HG03025 (cell line): Measurements from ENCODE around the gene NDUFC1.
A peak's percentile ranks its signal among the peaks of the same experiment; 100 is the strongest.

Experiments used
- ATAC-seq: cut with Tn5 transposase; IDR thresholded peaks from one replicate; pipeline ENCODE4 v1.9.1; 2021; ENCODE audit warnings: mild to moderate bottlenecking, moderate library complexity; ENCODE audit not compliant: unreplicated experiment, low FRiP score

NDUFC1 gene

DNA sequence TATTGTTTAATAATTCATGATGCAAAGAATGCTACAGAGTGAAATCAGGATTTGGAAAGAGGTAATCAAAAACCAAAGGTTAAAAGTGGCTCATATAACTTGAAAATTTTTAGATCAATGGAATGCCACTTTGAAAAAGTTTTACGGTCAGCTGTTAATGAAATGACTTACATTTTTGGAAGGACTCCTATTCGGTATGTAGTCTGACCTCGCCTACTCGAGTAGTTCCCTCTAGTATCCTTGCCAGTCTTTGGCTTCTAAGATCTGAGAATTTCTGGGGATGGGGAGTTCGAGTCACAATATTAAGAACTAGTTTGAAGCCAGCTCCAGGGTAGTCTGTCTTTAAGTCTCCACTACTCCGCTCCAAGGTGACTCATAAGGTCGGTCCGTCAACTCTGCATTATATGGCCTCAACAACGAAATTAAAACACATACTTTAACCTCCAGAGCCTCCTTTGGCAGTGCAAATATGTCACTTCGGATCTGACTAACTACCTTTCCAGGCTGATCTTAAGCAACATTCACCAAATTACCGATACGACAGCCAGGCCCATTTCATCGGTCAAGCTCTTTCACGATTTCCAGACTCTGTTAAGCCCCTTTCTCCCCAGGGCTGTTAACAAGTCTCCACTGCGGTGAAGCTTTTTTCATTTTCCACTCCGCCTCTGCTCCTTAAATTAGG, 1.7 kb downstream of the NDUFC1 start:
- ATAC-seq, result peak; percentile 2

DNA sequence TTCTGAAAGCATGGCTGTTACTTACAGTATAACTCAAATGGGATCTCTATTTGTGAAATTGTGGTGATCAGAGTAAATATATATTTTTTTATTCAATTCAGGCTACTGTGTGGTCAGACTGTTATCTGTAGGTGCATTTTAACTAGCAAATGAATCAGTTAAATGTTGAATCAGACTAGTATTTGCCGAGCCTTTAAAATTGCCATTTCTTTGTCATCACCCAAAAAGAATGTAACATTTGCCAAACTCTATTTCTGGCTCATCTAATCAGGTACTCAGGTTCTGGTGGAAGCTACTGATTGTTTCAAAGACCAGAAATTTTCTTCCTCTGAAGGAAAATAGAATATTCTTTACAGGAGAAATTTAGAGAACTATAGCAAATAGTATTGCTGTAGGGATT, 2.7 kb downstream of the NDUFC1 start:
- ATAC-seq, result no peak

DNA sequence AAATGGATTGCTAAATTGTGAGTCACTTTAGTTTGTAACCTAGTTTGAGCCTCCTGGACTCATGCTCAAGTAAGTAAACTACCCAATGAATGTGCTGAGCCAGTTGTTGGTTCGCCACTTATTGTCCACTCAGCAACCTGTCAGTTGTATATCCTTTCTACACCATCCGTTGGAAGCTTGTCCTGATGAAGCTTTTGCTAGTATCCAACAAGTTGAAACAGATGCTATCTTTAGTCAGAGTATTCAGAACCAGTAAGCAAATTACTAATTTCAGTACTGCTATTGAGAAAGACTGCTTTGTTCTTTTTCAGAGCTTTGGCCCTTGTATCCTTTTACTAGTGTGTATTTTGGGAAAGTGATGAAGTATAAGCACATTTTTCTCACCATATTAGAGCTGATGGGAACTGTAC, 5.3 kb downstream of the NDUFC1 start:
- ATAC-seq, result no peak

DNA sequence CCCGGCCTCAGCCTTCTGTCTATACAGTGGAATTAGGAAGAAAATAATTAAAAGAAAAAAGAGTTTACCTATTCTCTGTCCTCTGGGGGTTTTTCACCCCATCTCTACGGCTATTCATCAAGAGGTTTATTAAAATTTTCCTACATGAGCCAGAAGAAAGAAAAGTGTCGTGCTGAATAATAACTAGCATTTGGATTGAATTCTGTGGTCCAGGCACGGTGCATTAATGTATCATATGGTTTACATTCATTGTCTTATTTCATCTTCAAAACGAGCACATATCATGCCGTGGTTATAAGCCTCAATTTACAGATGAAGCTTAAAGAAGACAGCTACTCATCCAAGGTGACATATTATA, 6.4 kb downstream of the NDUFC1 start:
- ATAC-seq, result no peak

DNA sequence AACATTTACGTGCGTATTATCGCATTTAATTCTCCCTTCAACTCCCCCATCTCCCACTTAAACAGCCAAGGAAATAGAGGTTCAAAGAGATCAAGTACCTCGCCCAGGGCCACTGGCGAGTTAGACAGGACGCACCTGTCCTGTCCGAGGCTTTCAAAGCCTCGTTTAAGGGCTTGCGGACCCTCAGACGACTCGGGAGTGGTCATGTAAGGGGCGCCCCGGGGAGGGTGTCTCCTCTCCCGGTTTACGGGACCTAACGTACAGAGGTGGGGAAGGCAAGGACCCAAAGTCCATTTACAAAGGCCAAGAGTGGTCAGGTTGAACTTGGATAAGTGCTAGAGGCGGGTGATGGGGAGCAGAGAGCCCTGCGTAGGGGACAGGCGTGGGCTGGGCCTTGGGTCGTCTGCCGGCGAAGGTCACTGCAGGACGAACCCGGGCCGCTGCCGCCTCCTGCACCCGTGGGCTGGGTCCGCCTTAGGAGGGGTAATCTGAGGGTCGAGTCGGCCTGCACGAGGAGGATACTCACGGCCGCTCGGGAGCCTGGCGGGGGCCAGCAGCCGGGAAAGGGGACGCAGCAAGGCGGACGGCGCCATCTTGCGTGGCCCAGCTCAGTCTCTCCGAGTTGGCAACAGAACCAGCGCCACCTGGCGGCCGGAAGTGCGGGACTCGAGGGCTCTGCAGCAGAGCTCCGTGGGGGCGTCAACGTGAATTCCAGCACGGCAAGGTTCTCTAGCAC, 6.9 kb downstream of the NDUFC1 start:
- peak; percentile 94 for ATAC-seq

DNA sequence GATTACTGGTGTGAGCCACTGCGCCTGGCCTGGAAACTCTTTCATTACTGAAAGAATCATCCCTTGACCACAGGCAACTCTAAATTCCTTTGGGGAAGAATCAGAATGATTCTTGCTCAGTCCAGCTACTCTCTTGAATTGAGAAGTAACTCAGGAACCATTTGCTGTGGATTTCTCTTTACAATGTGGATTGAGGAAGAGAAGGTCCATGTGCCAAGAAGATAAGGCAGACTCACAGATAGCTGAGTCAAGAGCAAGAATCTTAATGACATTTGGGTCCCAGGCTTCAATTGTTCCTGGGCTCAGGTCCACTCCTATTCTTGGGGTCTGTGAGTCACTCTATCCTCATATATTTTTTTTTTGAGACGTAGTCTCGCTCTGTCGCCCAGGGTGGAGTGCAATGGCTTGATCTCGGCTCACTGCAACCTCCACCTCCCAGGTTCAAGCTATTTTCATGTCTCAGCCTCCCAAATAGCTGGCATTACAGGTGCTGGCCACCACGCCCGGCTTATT, 16.0 kb downstream of the NDUFC1 start:
- ATAC-seq, result no peak

DNA sequence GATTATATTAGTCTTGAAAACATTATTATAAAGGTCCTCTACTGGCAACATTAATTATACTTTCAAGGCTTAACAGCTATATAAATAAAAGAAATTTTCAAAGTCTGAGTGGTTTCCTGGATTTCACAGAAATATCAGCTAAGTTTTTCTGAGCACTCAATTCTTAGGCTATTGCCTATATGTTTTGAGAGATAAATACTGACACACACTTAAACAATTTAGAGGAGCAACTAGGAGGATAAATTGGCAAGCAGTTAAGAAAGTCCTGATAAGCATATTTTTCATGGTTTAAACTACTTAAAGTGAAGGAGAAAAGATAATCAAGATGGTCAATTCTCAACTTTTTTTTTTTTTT, 19.6 kb downstream of the NDUFC1 start:
- ATAC-seq, result no peak

DNA sequence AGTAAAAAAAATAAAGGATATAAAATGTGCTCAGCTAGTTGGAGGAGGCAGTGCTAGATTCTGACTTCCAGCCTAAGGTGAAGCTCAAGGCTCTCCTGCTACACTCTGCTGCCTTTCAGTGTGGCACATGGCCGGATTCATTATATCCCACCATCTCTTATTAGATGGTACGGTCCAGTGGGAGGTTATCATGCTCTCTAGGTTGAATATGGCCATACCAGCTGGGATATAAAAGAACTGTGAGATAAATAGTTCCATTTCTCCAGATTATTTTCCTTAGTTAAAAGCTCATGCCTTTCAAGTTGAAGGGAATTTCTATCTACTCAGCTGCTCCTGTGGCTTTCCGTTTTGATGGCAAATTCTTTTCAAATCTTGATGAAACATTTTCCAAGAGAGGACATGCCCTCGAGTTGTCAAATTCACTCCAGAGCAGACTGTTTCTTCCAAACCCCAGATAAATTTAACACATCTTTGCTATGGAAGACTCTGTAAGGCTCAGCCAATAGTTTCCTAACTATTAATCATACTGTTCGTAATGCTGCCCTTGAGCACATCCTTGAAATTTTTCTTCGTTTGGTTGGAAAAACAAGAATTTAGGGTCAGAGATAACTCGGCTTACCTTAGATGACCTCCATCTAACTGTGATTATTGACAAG, 20.1 kb downstream of the NDUFC1 start:
- ATAC-seq, result no peak

DNA sequence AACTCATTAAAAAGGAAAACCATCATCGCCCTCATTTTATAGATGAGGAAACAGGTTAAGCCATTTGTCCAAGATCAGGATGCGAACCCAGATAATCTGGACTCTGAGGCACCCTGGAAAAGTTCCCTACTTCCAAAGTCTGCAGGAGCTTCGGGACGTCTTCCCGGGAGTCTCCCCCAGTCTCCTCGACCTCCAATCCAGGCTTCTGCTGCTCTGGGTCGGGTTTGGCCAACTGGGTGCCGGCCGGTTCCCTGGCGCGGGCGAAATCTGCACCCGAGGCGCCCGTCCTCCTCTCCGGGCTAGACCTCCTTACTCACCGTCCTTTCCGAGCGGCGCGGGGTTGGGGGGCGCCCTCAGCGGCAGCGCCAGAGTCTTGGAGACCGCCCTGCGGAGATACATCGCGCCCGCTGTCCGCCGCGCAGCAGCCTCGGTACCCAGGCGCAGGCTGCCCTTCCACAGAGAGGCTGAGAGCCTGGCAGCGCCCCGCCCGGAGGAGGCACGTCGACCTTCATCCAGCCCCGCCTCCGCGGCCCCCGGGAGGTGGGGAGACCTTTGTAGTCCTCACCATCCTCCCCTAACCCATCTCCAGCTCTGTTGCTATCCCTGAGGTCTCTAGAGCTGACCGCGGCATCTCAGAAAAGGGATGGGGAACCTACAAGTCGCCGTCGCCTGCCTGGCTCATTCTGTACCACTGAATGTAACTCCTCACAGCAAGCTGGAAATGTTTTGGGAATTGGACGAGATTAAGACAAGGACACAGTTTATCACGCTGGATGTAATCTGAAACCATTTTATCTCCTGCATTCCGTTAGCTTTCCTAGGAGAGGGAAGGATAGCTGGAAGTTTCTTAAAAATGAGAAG, 22.3 kb downstream of the NDUFC1 start, which contains the start of gene MGARP:
Gene MGARP (minus strand): TSS at position 466 of the 861 bp plus-strand sequence. CDS start 67 bp downstream, at position 399.
- no peak for ATAC-seq

DNA sequence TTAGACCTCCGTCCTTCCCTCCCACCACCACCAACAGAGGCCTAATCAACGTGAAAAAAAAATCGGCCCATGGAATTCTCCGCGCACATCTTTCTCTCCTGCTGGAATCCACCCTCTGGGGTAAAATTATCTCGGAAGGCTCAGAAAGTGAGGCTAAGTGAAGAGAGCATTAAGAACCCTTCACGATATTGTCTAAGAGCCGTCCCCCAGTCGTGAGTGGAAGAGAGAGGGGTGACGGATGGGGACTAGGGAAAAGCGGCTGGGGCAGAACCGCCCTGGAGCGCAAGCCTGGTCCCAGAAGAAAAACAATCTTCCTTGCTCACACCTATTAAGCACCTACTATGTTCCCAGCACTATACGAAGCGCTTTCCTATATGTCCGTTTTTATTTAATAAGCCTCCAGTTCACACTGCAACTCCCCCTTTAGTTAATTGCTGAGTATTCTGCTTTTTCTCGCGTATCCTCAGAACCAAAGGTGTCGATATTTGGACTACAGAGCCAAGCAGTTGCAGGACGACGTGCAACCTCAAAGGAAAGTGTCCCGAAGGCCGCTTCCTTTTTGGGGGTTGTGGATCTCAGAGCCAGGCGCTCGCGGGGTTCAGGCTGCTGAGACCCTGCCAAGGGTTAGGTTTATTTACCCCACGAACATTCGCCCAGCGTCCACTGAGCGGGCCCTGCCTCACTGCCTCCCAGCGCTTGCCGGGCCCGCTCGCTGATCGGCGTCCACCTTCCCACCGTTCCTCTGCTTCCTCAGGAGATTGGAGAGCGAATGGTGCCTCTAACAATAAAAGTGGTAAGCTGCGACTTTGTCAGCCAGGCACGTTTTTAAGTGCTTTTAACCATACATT, 23.1 kb downstream of the NDUFC1 start:
- no peak for ATAC-seq

DNA sequence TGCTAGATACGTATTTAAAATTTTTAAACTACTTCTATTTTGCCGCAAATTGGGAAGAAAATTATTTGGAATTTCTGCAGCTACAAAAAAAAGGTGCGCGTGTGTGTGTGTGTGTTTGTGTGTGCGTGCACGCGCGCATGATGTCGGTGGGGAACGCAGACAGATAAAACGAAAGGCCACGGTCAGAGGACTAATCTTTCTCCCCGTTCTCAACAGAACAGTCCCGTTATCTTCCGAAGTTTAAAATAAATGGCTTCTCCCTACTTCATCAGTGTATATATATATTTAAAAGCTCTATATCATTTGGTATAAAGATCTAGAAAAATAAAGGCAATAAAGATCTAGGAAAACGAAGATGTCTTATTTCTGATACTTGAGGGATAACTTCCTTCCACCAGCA, 23.8 kb downstream of the NDUFC1 start:
- ATAC-seq, result no peak

DNA sequence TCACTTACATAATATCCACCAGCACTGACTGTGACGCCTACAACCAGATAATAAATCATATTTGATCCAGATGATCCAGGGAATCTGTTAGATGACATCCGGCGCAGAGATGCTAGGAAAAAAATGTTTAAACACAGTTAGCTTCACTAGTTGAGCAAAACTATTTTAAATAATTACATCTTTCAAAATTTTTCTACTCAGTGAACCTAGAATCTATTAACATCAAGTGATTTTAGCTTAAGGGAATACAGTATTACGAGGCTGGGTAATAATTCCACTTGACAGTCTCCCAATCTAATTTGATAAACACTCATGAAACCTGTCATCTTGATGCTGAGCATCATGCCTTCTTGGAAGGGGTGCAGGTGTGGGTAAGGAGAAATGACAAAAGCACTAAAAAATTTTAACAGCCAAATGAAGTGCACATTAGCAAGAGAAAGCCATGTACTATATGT, 27.0 kb downstream of the NDUFC1 start:
- no peak for ATAC-seq

DNA sequence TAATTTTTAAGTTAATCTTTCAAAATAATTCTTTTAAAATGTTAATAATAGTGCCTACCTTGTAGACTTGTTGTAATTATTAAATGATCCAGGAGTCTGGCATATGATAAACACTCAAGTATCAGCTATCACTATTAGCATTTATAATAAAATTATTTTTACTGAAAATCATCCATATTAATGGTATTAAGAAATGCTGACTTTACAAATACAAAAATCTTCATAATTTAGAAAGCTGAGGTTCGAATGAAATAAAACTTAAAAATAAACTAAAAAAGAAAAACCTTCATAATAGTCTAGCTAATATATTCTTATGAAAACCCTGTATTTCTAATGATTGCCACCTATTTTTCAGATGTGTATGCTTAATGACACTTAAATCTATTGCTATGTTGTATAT, 27.5 kb downstream of the NDUFC1 start:
- ATAC-seq, result no peak

DNA sequence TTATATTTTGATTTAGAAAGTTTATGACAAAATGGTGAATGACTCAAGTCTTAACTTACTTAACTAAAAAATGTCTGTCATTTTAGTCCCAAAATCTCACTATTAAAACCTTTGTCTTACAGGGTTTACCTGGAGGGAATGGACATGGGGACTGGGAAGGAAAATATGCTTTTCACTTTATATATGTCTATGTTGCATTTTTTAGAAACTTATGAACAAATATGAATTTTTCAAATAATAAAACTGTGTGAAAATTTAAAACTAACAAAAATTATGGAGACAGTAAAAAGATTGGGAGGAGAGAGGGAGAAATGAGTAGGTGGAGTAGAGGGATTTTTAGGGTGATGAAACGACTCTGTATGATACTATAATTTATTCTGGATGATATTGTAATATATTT, 28.4 kb downstream of the NDUFC1 start:
- ATAC-seq, result no peak

DNA sequence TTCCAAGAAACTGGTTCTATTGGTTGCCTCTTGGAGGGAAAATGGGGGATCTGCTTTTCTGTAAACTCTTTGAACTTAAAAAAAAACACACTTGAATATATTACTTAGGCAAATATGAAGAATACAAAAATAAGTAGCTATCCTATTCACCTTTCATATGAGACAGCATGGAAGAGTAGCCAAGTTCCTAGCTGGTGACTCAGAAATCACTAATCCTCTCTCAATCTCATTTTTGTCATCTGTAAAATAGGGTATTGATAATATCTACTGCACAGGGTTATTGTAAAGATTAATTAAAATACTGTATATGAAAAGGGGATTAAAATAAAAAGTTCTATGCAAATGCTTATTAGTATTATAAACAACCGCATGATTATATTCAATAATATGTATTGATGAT, 35.0 kb downstream of the NDUFC1 start:
- ATAC-seq, result no peak

DNA sequence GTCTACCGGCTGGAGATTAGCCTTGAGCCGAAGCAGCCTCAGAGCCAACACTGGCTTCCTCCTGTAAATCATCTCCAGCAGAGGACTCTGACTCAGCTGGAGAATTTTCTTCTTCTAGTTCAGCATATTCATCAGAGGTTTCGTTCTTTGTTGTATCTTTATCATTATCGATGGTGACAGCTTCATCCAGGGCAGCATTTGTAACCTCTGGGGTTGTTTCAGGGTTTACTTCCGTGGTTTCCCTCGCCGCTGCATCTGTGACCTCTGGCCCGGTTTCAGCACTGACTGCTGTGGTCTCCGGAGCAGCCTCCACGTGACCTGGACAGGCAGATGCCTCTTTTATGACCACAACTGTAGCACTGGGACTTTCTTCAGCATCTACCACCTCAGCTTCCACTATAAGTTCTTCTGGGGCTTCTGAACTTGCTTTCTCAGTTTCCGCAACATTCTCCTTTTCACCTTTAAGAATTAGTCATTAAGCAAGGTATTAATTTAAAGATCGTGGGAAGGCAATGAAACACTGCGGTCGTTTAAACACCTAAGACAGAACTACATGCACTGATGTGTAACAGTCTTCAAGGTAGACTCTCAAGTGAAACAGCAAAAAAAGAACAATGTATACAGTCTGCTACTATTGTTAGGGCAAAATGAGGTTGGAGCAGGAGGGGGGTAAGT, 35.6 kb downstream of the NDUFC1 start:
- peak; percentile 98 for ATAC-seq

DNA sequence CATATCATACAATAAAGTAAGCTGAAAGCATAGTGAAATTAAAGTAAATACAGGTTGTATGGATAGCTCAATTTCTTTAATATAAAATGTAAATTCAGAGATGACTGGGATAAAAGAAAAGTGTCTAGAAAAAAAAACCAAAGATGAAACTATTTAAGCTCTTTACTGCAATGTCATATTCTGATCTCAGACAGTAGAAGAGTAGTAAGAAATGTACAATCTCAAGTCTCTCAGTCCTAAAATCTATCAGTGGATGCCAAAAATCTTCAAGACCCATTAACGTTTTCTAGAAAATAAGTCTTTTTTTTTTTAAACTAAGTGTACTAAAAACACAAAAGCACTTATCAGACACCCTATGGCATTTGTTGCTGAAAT, 36.1 kb downstream of the NDUFC1 start:
- ATAC-seq, result no peak

DNA sequence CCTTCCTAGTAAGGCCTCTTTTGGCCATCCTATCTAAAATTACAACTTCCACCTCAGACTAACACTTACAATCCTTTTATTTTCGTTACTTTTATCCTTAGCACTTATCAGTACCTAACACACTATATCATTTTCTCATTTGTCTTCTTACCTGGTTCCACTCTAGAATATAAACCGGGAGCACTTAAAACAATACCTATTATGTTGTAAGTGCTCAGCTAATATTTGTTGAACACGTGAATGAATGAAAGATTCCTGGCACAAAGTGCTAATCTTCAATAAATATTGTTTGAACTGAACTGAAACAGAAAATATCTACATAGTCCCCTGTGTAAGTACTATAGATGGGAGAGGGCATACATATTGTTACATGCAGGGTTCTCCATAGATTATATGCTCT, 36.6 kb downstream of the NDUFC1 start:
- no peak for ATAC-seq

DNA sequence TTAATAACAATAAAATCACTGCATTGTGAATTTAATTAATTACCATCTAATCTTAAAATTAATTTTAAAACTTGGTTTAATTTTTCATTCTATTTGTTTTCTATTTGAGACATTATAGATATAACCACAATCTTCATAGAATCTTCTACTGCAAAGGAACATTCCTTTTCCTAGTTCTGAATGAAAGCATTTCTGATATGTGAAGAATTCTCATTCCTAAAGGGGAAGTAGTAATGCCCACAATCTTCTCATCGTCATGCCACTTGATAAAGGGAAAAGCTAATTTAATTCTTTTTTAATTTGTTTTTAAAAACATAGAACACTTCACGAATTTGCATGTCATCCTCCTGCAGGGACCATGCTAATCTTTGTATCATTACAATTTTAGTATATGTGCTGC, 45.9 kb downstream of the NDUFC1 start:
- ATAC-seq, result no peak
